Measurements from ENCODE around the gene PLEKHO2.

GRCh38 chr15:64847016-64847415 lies 5.3 kb downstream of the PLEKHO2 start:
- no peak for TF ChIP-seq CTCF (IDR thresholded peaks at IDR 0.05)
- TF ChIP-seq POLR2A (IDR thresholded peaks at IDR 0.05) = no peak
